ENCODE results near the gene KIF3C.
A peak's percentile ranks its signal among the peaks of the same experiment; 100 is the strongest.
"Not testable (repeated sequence)": the region's sequence is repeated elsewhere in the genome, so short reads cannot be mapped to it uniquely, and the experiment has no call there.

Gene KIF3C

GRCh38 chr2:25915944-25916772 is 66.1 kb downstream of the KIF3C start:
- DNase-seq (ENCODE audit: low read depth), result peak; percentile 4

GRCh38 chr2:25915411-25915810 is 66.9 kb downstream of the KIF3C start:
- DNase-seq (ENCODE audit: low read depth), result not testable (repeated sequence)

- DNase-seq (ENCODE audit: low read depth), result not testable (repeated sequence)
Measured at GRCh38 chr2:25913696-25913973, 68.7 kb downstream of the KIF3C start.

GRCh38 chr2:25912851-25913695 is 69.2 kb downstream of the KIF3C start:
- DNase-seq (ENCODE audit: low read depth), result no peak

GRCh38 chr2:25909574-25909973 is 72.7 kb downstream of the KIF3C start:
- DNase-seq (ENCODE audit: low read depth), result not testable (repeated sequence)

GRCh38 chr2:25905126-25905525 is 77.2 kb downstream of the KIF3C start:
- DNase-seq (ENCODE audit: low read depth), result no peak

GRCh38 chr2:25903216-25903776 is 79.0 kb downstream of the KIF3C start:
- DNase-seq (ENCODE audit: low read depth), result no peak

- no peak for DNase-seq (ENCODE audit: low read depth)
Measured at GRCh38 chr2:25899404-25899970, 82.8 kb downstream of the KIF3C start.

- no peak for DNase-seq (ENCODE audit: low read depth)
Measured at GRCh38 chr2:25897506-25897905, 84.8 kb downstream of the KIF3C start.

GRCh38 chr2:25896308-25896707 is 86.0 kb downstream of the KIF3C start:
- not testable (repeated sequence) for DNase-seq (ENCODE audit: low read depth)

- no peak for DNase-seq (ENCODE audit: low read depth)
Measured at GRCh38 chr2:25895610-25896009, 86.7 kb downstream of the KIF3C start.

- DNase-seq (ENCODE audit: low read depth), result no peak
Measured at GRCh38 chr2:25895018-25895417, 87.3 kb downstream of the KIF3C start.

GRCh38 chr2:25894135-25894830 is 88.0 kb downstream of the KIF3C start:
- DNase-seq (ENCODE audit: low read depth), result no peak

GRCh38 chr2:25891672-25892071 is 90.6 kb downstream of the KIF3C start:
- DNase-seq (ENCODE audit: low read depth), result no peak

GRCh38 chr2:25887624-25888242 is 94.6 kb downstream of the KIF3C start:
- no peak for DNase-seq (ENCODE audit: low read depth)

GRCh38 chr2:25885933-25886332 is 96.4 kb downstream of the KIF3C start:
- DNase-seq (ENCODE audit: low read depth), result no peak

- DNase-seq (ENCODE audit: low read depth), result no peak
Measured at GRCh38 chr2:25881764-25882163, 100.5 kb downstream of the KIF3C start.

GRCh38 chr2:25879133-25879730 is 103.1 kb downstream of the KIF3C start:
- no peak for DNase-seq (ENCODE audit: low read depth)

- DNase-seq (ENCODE audit: low read depth), result peak; percentile 95
Measured at GRCh38 chr2:25878361-25879132, 103.8 kb downstream of the KIF3C start, which contains the start of gene ASXL2. Gene ASXL2 (minus strand): TSS chr2:25878487. CDS start chr2:25878222, 265 bp downstream.

Data from T-helper 22 cell (primary cell).